SK-N-SH (cell line): ENCODE data around the gene MAPRE2. TPM values are rescaled to one million over a fixed set of nuclear protein-coding genes. Genes with fewer than 3 reads are reported as not detected.
"Not testable (repeated sequence)": the region's sequence is repeated elsewhere in the genome, so short reads cannot be mapped to it uniquely, and the experiment has no call there.

Experiments used
- CTCF ChIA-PET: fragments of 300-600, 350-600 bp; formaldehyde crosslinking; extraction: SDS; loops from one replicate; lab custom pipeline; 2021; lab: Yijun Ruan, JAX
- POLR2A ChIA-PET: fragments of 350-600 bp; sonication (Branson Sonifier 250); formaldehyde crosslinking; extraction: SDS; loops from one replicate; lab custom pipeline; 2020; ENCODE audit warnings: antibody characterized with exemption, inconsistent platforms; lab: Yijun Ruan, JAX
- DNase-seq: peaks from one replicate; pipeline ENCODE4 v3.0.0; 2012
- H2AFZ ChIP-seq: fragments of 200-600 bp; sonication (generic); 2 replicates; pipeline ENCODE4 v1.8.1; 2016; ENCODE audit warnings: antibody characterized with exemption, mild to moderate bottlenecking, low read depth
- H3F3A ChIP-seq: fragments of 200-600 bp; sonication (generic); replicated peaks from 2 replicates; pipeline ENCODE3; 2016; ENCODE audit warnings: antibody characterized with exemption, mild to moderate bottlenecking; ENCODE audit not compliant: insufficient read depth
- H3K27ac ChIP-seq, 2 experiments: fragments of 200-500 bp in 1 of 2; fragments of 200-600 bp in 1 of 2; sonication (Bioruptor generic) in 1 of 2; sonication (generic), shearing (Covaris generic) in 1 of 2; 2 replicates each; pipeline versions ENCODE4 v1.5.1 to v1.6.1; 2014 to 2016; ENCODE audit warnings: low read depth in 2 of 2, inconsistent platforms in 1 of 2, low read length in 1 of 2, mild to moderate bottlenecking in 1 of 2, mixed read lengths in 1 of 2
- H3K27me3 ChIP-seq: fragments of 200-600 bp; sonication (generic), shearing (Covaris generic); 2 replicates; pipeline ENCODE4 v1.6.1; 2016; ENCODE audit warnings: mixed run types; ENCODE audit not compliant: insufficient read depth
- H3K36me3 ChIP-seq, 2 experiments: fragments of 200-500 bp in 1 of 2; fragments of 200-600 bp in 1 of 2; sonication (Bioruptor generic) in 1 of 2; sonication (generic) in 1 of 2; replicated peaks in 1 of 2; 2 replicates each; pipeline versions ENCODE3 to v1.5.1; 2014 to 2016; ENCODE audit warnings: low read length in 1 of 2, mild to moderate bottlenecking in 1 of 2; ENCODE audit not compliant: insufficient read depth in 2 of 2, control insufficient read depth in 1 of 2
- H3K4me1 ChIP-seq, 2 experiments: fragments of 200-500 bp in 1 of 2; fragments of 200-600 bp in 1 of 2; sonication (Bioruptor generic) in 1 of 2; sonication (generic), shearing (Covaris generic) in 1 of 2; 2 replicates each; pipeline versions ENCODE4 v1.5.1 to v1.6.1; 2014 to 2016; ENCODE audit warnings: low read depth in 1 of 2, low read length in 1 of 2, mixed run types in 1 of 2; ENCODE audit not compliant: insufficient read depth in 2 of 2, control insufficient read depth in 1 of 2
- H3K4me2 ChIP-seq: fragments of 200-600 bp; sonication (generic), shearing (Covaris generic); 2 replicates; pipeline ENCODE4 v1.6.1; 2017; ENCODE audit warnings: mixed run types
- H3K4me3 ChIP-seq, 2 experiments: fragments of 200-500 bp in 1 of 2; fragments of 200-600 bp in 1 of 2; sonication (Bioruptor generic) in 1 of 2; sonication (generic), shearing (Covaris generic) in 1 of 2; 2 replicates each; pipeline versions ENCODE4 v1.5.1 to v1.8.1; 2014 to 2016; ENCODE audit warnings: low read depth in 2 of 2, inconsistent platforms in 1 of 2, low read length in 1 of 2, mild to moderate bottlenecking in 1 of 2, mixed read lengths in 1 of 2, moderate library complexity in 1 of 2
- H3K79me2 ChIP-seq: fragments of 200-600 bp; sonication (generic); 2 replicates; pipeline ENCODE4 v1.8.1; 2017; ENCODE audit warnings: mild to moderate bottlenecking; ENCODE audit not compliant: insufficient read depth
- H3K9ac ChIP-seq: fragments of 200-600 bp; sonication (generic); 2 replicates; pipeline ENCODE4 v1.6.1; 2017; ENCODE audit warnings: mixed run types
- H3K9me2 ChIP-seq: fragments of 200-600 bp; sonication (generic); 2 replicates; pipeline ENCODE4 v1.6.1; 2017; ENCODE audit warnings: mixed run types
- H3K9me3 ChIP-seq: fragments of 200-600 bp; sonication (generic); 2 replicates; pipeline ENCODE4 v1.6.1; 2017; ENCODE audit warnings: mixed run types, mild to moderate bottlenecking, moderate library complexity
- H4K20me1 ChIP-seq: fragments of 200-600 bp; sonication (generic); 2 replicates; pipeline ENCODE4 v1.6.1; 2017; ENCODE audit warnings: mild to moderate bottlenecking, mixed run types; ENCODE audit not compliant: insufficient read depth
- FOSL2 ChIP-seq: IDR thresholded peaks from 2 replicates; pipeline ENCODE4 v1.4.0; 2012; ENCODE audit warnings: low read depth, mild to moderate bottlenecking, moderate library complexity, borderline replicate concordance
- RCOR1 ChIP-seq: fragments of 150-350 bp; IDR thresholded peaks from 2 replicates; pipeline ENCODE4 v1.6.1; 2017; ENCODE audit warnings: antibody characterized with exemption, low read length
- TCF12 ChIP-seq: IDR thresholded peaks from 2 replicates; pipeline ENCODE4 v1.4.0; 2012
- USF1 ChIP-seq: IDR thresholded peaks from 2 replicates; pipeline ENCODE4 v1.4.0; 2012; ENCODE audit warnings: low read depth, borderline replicate concordance
- WGBS: methylation state at CpG from one replicate; pipeline ENCODE4 v1.1.6; 2017; ENCODE audit warnings: low lambda C conversion rate; 5-methylcytosine and 5-hydroxymethylcytosine counted together
- polyA plus RNA-seq, 3 experiments: library from polyadenylated mRNA; depleted of rRNA; stranded (reverse); fragments of >200 nt; gene quantifications; 2 replicates each; pipeline ENCODE4 v1.2.3, GENCODE V29; 2012

Gene MAPRE2
- polyA plus RNA-seq, 1 of the 3 experiments (the other 2 are of a cell fraction) = 11.5 TPM

- TF ChIP-seq USF1 (no peak), TCF12 (0 out of 2 replicates have a peak, but pooled peaks have one; percentile 8), FOSL2 (no peak)
- POLR2A ChIA-PET = no interaction called here
- Histone ChIP-seq H3K27me3 (no peaks in the 10 kb centered on the region), H3K4me3 (no peak overlapping the region), H3K4me2 (no peak overlapping the region), H3K4me1 (peaks cover 0 to 5% of the 10 kb centered on the region in 2 experiments; a peak in 2 of 4 replicates), H3F3A (no peaks in the 10 kb centered on the region), H3K9ac (no peak overlapping the region), H3K27ac (no peak overlapping the region; a peak in 1 of 4 replicates), H3K9me2 (no peaks in the 10 kb centered on the region), H3K9me3 (no peaks in the 10 kb centered on the region), H4K20me1 (no peaks in the 10 kb centered on the region), H3K36me3 (no peaks in the 10 kb centered on the region), H2AFZ (no peak overlapping the region), H3K79me2 (no peaks in the 10 kb centered on the region)
- CTCF ChIA-PET = no interaction called here
- no peak for DNase-seq
Measured at GRCh38 chr18:35167857-35168256, 126.6 kb downstream of the MAPRE2 start.

GRCh38 chr18:35170323-35170722 is 129.1 kb downstream of the MAPRE2 start:
- H3K4me3 ChIP-seq, H3K4me1 ChIP-seq, H3F3A ChIP-seq, H3K9me3 ChIP-seq, H3K4me2 ChIP-seq, POLR2A ChIA-PET, H4K20me1 ChIP-seq, DNase-seq, CTCF ChIA-PET, H3K27ac ChIP-seq, H3K9ac ChIP-seq, H3K9me2 ChIP-seq, H3K36me3 ChIP-seq, H3K27me3 ChIP-seq, H2AFZ ChIP-seq, H3K79me2 ChIP-seq: not testable (repeated sequence)
- WGBS = 81% methylated on average over 1 of the region's 1 CpG

- Histone ChIP-seq H3K9ac (no peak overlapping the region), H2AFZ (no peak overlapping the region), H3K36me3 (no peaks in the 10 kb centered on the region), H3K9me2 (no peaks in the 10 kb centered on the region), H3K9me3 (no peaks in the 10 kb centered on the region), H4K20me1 (no peaks in the 10 kb centered on the region), H3F3A (no peaks in the 10 kb centered on the region), H3K4me3 (no peak overlapping the region), H3K4me1 (peaks cover 0 to 5% of the 10 kb centered on the region in 2 experiments; a peak in 2 of 4 replicates), H3K4me2 (no peak overlapping the region), H3K27me3 (no peaks in the 10 kb centered on the region), H3K79me2 (no peaks in the 10 kb centered on the region), H3K27ac (no peak overlapping the region)
- 22% methylated on average over 5 of the region's 5 CpGs for WGBS
- ChIA-PET POLR2A (no interaction called here), CTCF (interaction anchor here (0.9 to 1.7 kb wide), 4 partner anchors 10 to 48 kb away, joined by 3 to 4 read pairs (median 4); no protein-coding TSS in a partner anchor)
- no peak for TF ChIP-seq RCOR1
- no peak for DNase-seq
Measured at GRCh38 chr18:35171315-35171987, 130.2 kb downstream of the MAPRE2 start.
